ENCODE results near the gene CC2D2A.

CC2D2A gene

GRCh38 chr4:15495621-15496020 lies 25.9 kb downstream of the CC2D2A start:
- Histone ChIP-seq H3K4me3 (ENCODE audit: low read length) (no peak overlapping the region), H3K9me3 (ENCODE audit: control insufficient read depth, low read depth, low read length) (no peaks in the 10 kb centered on the region), H3K4me1 (ENCODE audit: control insufficient read depth, low read depth, low read length) (no peaks in the 10 kb centered on the region), H3K9ac (ENCODE audit: low read length) (no peak overlapping the region), H3K27me3 (ENCODE audit: control insufficient read depth, insufficient read depth, low read length) (no peaks in the 10 kb centered on the region), H3K36me3 (ENCODE audit: control insufficient read depth, low read depth, low read length) (no peaks in the 10 kb centered on the region), H3K27ac (ENCODE audit: low read length) (no peak overlapping the region)

- Histone ChIP-seq H3K9ac (ENCODE audit: low read length) (no peak overlapping the region), H3K4me3 (ENCODE audit: low read length) (no peak overlapping the region), H3K27me3 (ENCODE audit: control insufficient read depth, insufficient read depth, low read length) (no peaks in the 10 kb centered on the region), H3K27ac (ENCODE audit: low read length) (no peak overlapping the region), H3K9me3 (ENCODE audit: control insufficient read depth, low read depth, low read length) (no peaks in the 10 kb centered on the region), H3K4me1 (ENCODE audit: control insufficient read depth, low read depth, low read length) (peaks cover 7% of the 10 kb centered on the region), H3K36me3 (ENCODE audit: control insufficient read depth, low read depth, low read length) (no peaks in the 10 kb centered on the region)
These were observed 28.7 kb downstream of the CC2D2A start for GRCh38 chr4:15498356-15498755.

- no peak overlapping the region for H3K9ac ChIP-seq (ENCODE audit: low read length)
- H3K36me3 ChIP-seq (ENCODE audit: control insufficient read depth, low read depth, low read length), result no peaks in the 10 kb centered on the region
- peaks cover 7% of the 10 kb centered on the region for H3K4me1 ChIP-seq (ENCODE audit: control insufficient read depth, low read depth, low read length)
- no peaks in the 10 kb centered on the region for H3K9me3 ChIP-seq (ENCODE audit: control insufficient read depth, low read depth, low read length)
- no peak overlapping the region for H3K4me3 ChIP-seq (ENCODE audit: low read length)
- no peak overlapping the region for H3K27ac ChIP-seq (ENCODE audit: low read length)
- H3K27me3 ChIP-seq (ENCODE audit: control insufficient read depth, insufficient read depth, low read length), result no peaks in the 10 kb centered on the region
These were observed 31.0 kb downstream of the CC2D2A start for GRCh38 chr4:15500701-15501100.

GRCh38 chr4:15501941-15502340 lies 32.3 kb downstream of the CC2D2A start:
- H3K9ac ChIP-seq (ENCODE audit: low read length), result no peak overlapping the region
- no peak overlapping the region for H3K27ac ChIP-seq (ENCODE audit: low read length)
- H3K9me3 ChIP-seq (ENCODE audit: control insufficient read depth, low read depth, low read length), result no peaks in the 10 kb centered on the region
- H3K36me3 ChIP-seq (ENCODE audit: control insufficient read depth, low read depth, low read length), result no peaks in the 10 kb centered on the region
- no peaks in the 10 kb centered on the region for H3K27me3 ChIP-seq (ENCODE audit: control insufficient read depth, insufficient read depth, low read length)
- H3K4me3 ChIP-seq (ENCODE audit: low read length), result no peak overlapping the region
- H3K4me1 ChIP-seq (ENCODE audit: control insufficient read depth, low read depth, low read length), result peaks cover 7% of the 10 kb centered on the region

- Histone ChIP-seq H3K4me3 (ENCODE audit: low read length) (no peak overlapping the region), H3K4me1 (ENCODE audit: control insufficient read depth, low read depth, low read length) (peaks cover 7% of the 10 kb centered on the region), H3K36me3 (ENCODE audit: control insufficient read depth, low read depth, low read length) (no peaks in the 10 kb centered on the region), H3K9me3 (ENCODE audit: control insufficient read depth, low read depth, low read length) (no peaks in the 10 kb centered on the region), H3K27me3 (ENCODE audit: control insufficient read depth, insufficient read depth, low read length) (no peaks in the 10 kb centered on the region), H3K27ac (ENCODE audit: low read length) (no peak overlapping the region), H3K9ac (ENCODE audit: low read length) (no peak overlapping the region)
These were observed 32.7 kb downstream of the CC2D2A start for GRCh38 chr4:15502384-15502783.

GRCh38 chr4:15504041-15504440 lies 34.4 kb downstream of the CC2D2A start:
- no peak overlapping the region for H3K9ac ChIP-seq (ENCODE audit: low read length)
- no peaks in the 10 kb centered on the region for H3K27me3 ChIP-seq (ENCODE audit: control insufficient read depth, insufficient read depth, low read length)
- H3K9me3 ChIP-seq (ENCODE audit: control insufficient read depth, low read depth, low read length), result no peaks in the 10 kb centered on the region
- H3K4me1 ChIP-seq (ENCODE audit: control insufficient read depth, low read depth, low read length), result peaks cover 7% of the 10 kb centered on the region
- no peak overlapping the region for H3K27ac ChIP-seq (ENCODE audit: low read length)
- H3K4me3 ChIP-seq (ENCODE audit: low read length), result no peak overlapping the region
- no peaks in the 10 kb centered on the region for H3K36me3 ChIP-seq (ENCODE audit: control insufficient read depth, low read depth, low read length)

GRCh38 chr4:15506464-15506863 lies 36.8 kb downstream of the CC2D2A start:
- no peaks in the 10 kb centered on the region for H3K9me3 ChIP-seq (ENCODE audit: control insufficient read depth, low read depth, low read length)
- no peaks in the 10 kb centered on the region for H3K36me3 ChIP-seq (ENCODE audit: control insufficient read depth, low read depth, low read length)
- no peak overlapping the region for H3K27ac ChIP-seq (ENCODE audit: low read length)
- no peak overlapping the region for H3K4me3 ChIP-seq (ENCODE audit: low read length)
- H3K4me1 ChIP-seq (ENCODE audit: control insufficient read depth, low read depth, low read length), result peaks cover 7% of the 10 kb centered on the region
- no peak overlapping the region for H3K9ac ChIP-seq (ENCODE audit: low read length)
- no peaks in the 10 kb centered on the region for H3K27me3 ChIP-seq (ENCODE audit: control insufficient read depth, insufficient read depth, low read length)

- Histone ChIP-seq H3K4me1 (ENCODE audit: control insufficient read depth, low read depth, low read length) (no peaks in the 10 kb centered on the region), H3K36me3 (ENCODE audit: control insufficient read depth, low read depth, low read length) (no peaks in the 10 kb centered on the region), H3K9ac (ENCODE audit: low read length) (no peak overlapping the region), H3K27ac (ENCODE audit: low read length) (no peak overlapping the region), H3K27me3 (ENCODE audit: control insufficient read depth, insufficient read depth, low read length) (no peaks in the 10 kb centered on the region), H3K4me3 (ENCODE audit: low read length) (no peak overlapping the region), H3K9me3 (ENCODE audit: control insufficient read depth, low read depth, low read length) (no peaks in the 10 kb centered on the region)
These were observed 38.0 kb downstream of the CC2D2A start for GRCh38 chr4:15507679-15508078.

- Histone ChIP-seq H3K4me1 (ENCODE audit: control insufficient read depth, low read depth, low read length) (no peaks in the 10 kb centered on the region), H3K9ac (ENCODE audit: low read length) (no peak overlapping the region), H3K27me3 (ENCODE audit: control insufficient read depth, insufficient read depth, low read length) (no peaks in the 10 kb centered on the region), H3K4me3 (ENCODE audit: low read length) (no peak overlapping the region), H3K9me3 (ENCODE audit: control insufficient read depth, low read depth, low read length) (no peaks in the 10 kb centered on the region), H3K27ac (ENCODE audit: low read length) (no peak overlapping the region), H3K36me3 (ENCODE audit: control insufficient read depth, low read depth, low read length) (no peaks in the 10 kb centered on the region)
These were observed 41.3 kb downstream of the CC2D2A start for GRCh38 chr4:15510961-15511360.

- no peak overlapping the region for H3K4me3 ChIP-seq (ENCODE audit: low read length)
- H3K27ac ChIP-seq (ENCODE audit: low read length), result no peak overlapping the region
- H3K27me3 ChIP-seq (ENCODE audit: control insufficient read depth, insufficient read depth, low read length), result no peaks in the 10 kb centered on the region
- H3K4me1 ChIP-seq (ENCODE audit: control insufficient read depth, low read depth, low read length), result no peaks in the 10 kb centered on the region
- peaks cover 6% of the 10 kb centered on the region for H3K36me3 ChIP-seq (ENCODE audit: control insufficient read depth, low read depth, low read length)
- no peak overlapping the region for H3K9ac ChIP-seq (ENCODE audit: low read length)
- H3K9me3 ChIP-seq (ENCODE audit: control insufficient read depth, low read depth, low read length), result no peaks in the 10 kb centered on the region
These were observed 43.9 kb downstream of the CC2D2A start for GRCh38 chr4:15513545-15513944.

GRCh38 chr4:15515106-15515505 lies 45.4 kb downstream of the CC2D2A start:
- no peak overlapping the region for H3K27ac ChIP-seq (ENCODE audit: low read length)
- peaks cover 7% of the 10 kb centered on the region for H3K36me3 ChIP-seq (ENCODE audit: control insufficient read depth, low read depth, low read length)
- H3K9me3 ChIP-seq (ENCODE audit: control insufficient read depth, low read depth, low read length), result no peaks in the 10 kb centered on the region
- H3K4me1 ChIP-seq (ENCODE audit: control insufficient read depth, low read depth, low read length), result no peaks in the 10 kb centered on the region
- no peak overlapping the region for H3K4me3 ChIP-seq (ENCODE audit: low read length)
- no peak overlapping the region for H3K9ac ChIP-seq (ENCODE audit: low read length)
- H3K27me3 ChIP-seq (ENCODE audit: control insufficient read depth, insufficient read depth, low read length), result no peaks in the 10 kb centered on the region

- Histone ChIP-seq H3K4me3 (ENCODE audit: low read length) (no peak overlapping the region), H3K9ac (ENCODE audit: low read length) (no peak overlapping the region), H3K9me3 (ENCODE audit: control insufficient read depth, low read depth, low read length) (no peaks in the 10 kb centered on the region), H3K36me3 (ENCODE audit: control insufficient read depth, low read depth, low read length) (peaks cover 7% of the 10 kb centered on the region), H3K27me3 (ENCODE audit: control insufficient read depth, insufficient read depth, low read length) (no peaks in the 10 kb centered on the region), H3K27ac (ENCODE audit: low read length) (no peak overlapping the region), H3K4me1 (ENCODE audit: control insufficient read depth, low read depth, low read length) (no peaks in the 10 kb centered on the region)
These were observed 46.8 kb downstream of the CC2D2A start for GRCh38 chr4:15516494-15516893.

Data from iPS-18a (cell line).